Lower leg skin (tissue), 4 donors: Measurements from ENCODE around the gene EMD. TPM values are rescaled to one million over a fixed set of nuclear protein-coding genes. Genes with fewer than 3 reads are reported as not detected.
A peak's percentile ranks its signal among the peaks of the same experiment; 100 is the strongest.
"Not testable (repeated sequence)": the region's sequence is repeated elsewhere in the genome, so short reads cannot be mapped to it uniquely, and the experiment has no call there.

Experiments
- DNase-seq, 2 donors: peaks; one replicate each; pipeline ENCODE4 v3.0.0-alpha.2; 2019; ENCODE audit warnings: low spot score in 2 of 2
- H3K4me3 ChIP-seq: fragments of 200-600 bp; sonication (generic); 2 replicates; pipeline ENCODE4 v1.5.1; 2017; ENCODE audit warnings: mild to moderate bottlenecking, low read depth; ENCODE audit not compliant: poor library complexity, severe bottlenecking
- CTCF ChIP-seq, 3 donors: fragments of 450-650 bp; IDR thresholded peaks; one replicate each; pipeline ENCODE4 v1.5.1; 2016; ENCODE audit warnings: antibody characterized with exemption in 3 of 3, mild to moderate bottlenecking in 3 of 3, moderate library complexity in 2 of 3
- POLR2A ChIP-seq, 2 donors: fragments of 450-650 bp; IDR thresholded peaks; one replicate each; pipeline ENCODE4 v1.6.1; 2016 to 2017; ENCODE audit warnings: antibody characterized with exemption in 2 of 2, mild to moderate bottlenecking in 1 of 2, moderate library complexity in 1 of 2
- WGBS, 2 donors: methylation state at CpG; one replicate each; pipeline ENCODE4 v1.1.5; 2018; 5-methylcytosine and 5-hydroxymethylcytosine counted together
- intact Hi-C: fragments of 100-400 bp; cut with DNase I; formaldehyde crosslinking; loops from one replicate; pipeline ENCODE4 v1.15.0; 2023; ENCODE audit warnings: low total_unique reads
- total RNA-seq, 4 donors: library from RNA; depleted of rRNA; stranded (reverse); fragments of >200 nt; gene quantifications; one replicate each; pipeline ENCODE4 v1.1.0, GENCODE V29; 2016

Gene EMD
- total RNA-seq, result 10 to 100 TPM; 43.4 to 67.0 (median 52.1) TPM

DNA sequence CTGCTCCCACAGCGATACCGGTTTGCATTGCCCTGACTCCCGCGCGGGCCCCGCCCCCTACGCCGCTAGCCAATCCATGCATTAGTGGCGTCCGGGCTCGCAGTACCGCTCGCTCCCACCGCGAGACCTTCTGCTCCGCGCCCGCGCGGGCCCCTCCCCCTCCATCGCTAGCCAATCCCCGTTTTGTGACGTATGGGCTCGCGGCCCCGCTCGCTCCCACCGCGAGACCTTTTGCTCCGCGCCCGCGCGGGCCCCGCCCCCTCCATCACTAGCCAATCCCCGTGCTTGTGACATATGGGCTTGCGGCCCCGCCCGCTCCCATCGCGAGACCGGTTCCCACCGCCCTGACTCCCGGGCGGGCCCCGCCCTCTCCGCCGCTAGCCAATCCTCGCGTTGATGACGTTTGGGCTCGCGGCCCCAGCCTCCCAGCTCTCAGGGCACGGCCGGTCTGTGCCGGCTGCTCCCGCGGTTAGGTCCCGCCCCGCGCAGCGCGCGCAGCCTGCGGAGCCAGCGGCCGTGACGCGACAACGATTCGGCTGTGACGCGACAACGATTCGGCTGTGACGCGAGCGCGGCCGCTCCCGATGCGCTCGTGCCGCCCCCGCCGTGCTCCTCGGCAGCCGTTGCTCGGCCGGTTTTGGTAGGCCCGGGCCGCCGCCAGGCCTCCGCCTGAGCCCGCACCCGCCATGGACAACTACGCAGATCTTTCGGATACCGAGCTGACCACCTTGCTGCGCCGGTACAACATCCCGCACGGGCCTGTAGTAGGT is at the start of gene EMD:
TSS of gene EMD (plus strand) at position 497 of the 770 bp plus-strand sequence. CDS start at position 687, 190 bp downstream.
- DNase-seq, result peak; percentile 95 to 99
- WGBS, 2 donors, result 1 to 61% methylated on average over 36 to 85 of the region's 103 CpGs
- intact Hi-C loops, result no loop called here
- peak within 1 kb of the TSS; percentile 66 for H3K4me3 ChIP-seq
- TF ChIP-seq POLR2A (IDR thresholded peaks at IDR 0.05) (no peak), CTCF (IDR thresholded peaks at IDR 0.05) (no peak)

GRCh38 chrX:154332561-154332960 is 46.5 kb upstream of the EMD start:
- TF ChIP-seq POLR2A (IDR thresholded peaks at IDR 0.05) (no peak), CTCF (IDR thresholded peaks at IDR 0.05) (no peak)
- 85 to 93% methylated on average over 7 to 28 of the region's 29 CpGs for WGBS, 2 donors
- intact Hi-C loops, result no loop called here
- H3K4me3 ChIP-seq, result no peak overlapping the region
- DNase-seq, result no peak

- intact Hi-C loops, result no loop called here
- DNase-seq, result no peak
- no peak overlapping the region for H3K4me3 ChIP-seq
- TF ChIP-seq POLR2A (IDR thresholded peaks at IDR 0.05) (no peak), CTCF (IDR thresholded peaks at IDR 0.05) (no peak)
- 90% methylated on average over 9 of the region's 9 CpGs; no CpG with 5 or more reads in 1 of the 2 donors for WGBS, 2 donors
Observed at GRCh38 chrX:154333116-154333515, 46.0 kb upstream of the EMD start.

DNA sequence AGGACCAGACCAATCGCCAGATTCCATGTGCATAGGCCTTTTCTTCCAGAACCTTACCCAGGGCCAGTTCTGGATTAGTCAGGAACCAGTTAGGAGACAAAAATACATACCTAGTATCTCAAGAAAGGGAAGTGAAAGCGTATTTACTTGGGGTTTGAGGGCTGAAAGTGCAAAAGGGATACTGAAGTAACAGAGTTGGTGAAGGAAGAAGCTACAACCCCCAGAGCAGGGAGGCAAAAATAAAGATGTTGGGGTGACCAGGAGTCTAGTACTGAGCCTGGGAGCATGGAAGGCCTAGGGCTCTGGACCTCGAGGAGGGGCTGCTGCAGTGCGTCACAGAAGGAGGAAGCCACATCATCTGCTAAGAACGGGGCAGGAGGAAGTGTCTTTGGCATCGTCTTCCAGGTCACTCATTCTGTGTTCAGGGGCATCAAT is 45.2 kb upstream of the EMD start:
- H3K4me3 ChIP-seq, result no peak overlapping the region
- DNase-seq, result no peak
- WGBS, 2 donors, result 74 to 79% methylated on average over 5 to 6 of the region's 6 CpGs
- TF ChIP-seq CTCF (IDR thresholded peaks at IDR 0.05), result no peak
- no peak for TF ChIP-seq POLR2A (IDR thresholded peaks at IDR 0.05)
- intact Hi-C loops, result no loop called here

DNA sequence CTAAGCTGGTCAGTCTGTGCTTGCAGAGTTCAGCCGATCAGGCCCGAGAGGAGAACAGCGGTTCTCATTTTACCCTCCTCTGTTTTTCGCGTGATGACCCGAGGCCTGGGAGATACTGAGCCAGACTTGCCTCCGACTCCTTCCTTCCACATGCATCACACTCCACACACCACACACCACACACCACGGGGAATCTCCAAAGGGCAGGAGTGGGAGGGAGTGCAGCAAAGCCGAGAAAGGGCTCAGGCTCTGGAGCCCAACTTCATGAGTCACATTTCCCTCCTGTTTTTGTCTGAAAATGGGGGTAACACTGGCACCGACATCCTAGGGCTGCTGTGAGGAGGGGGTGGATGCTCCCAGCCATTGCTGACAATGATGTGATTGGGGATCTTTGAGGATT is 44.6 kb upstream of the EMD start:
- intact Hi-C loops, result no loop called here
- WGBS, 2 donors, result 82 to 83% methylated on average over 9 to 10 of the region's 10 CpGs

DNA sequence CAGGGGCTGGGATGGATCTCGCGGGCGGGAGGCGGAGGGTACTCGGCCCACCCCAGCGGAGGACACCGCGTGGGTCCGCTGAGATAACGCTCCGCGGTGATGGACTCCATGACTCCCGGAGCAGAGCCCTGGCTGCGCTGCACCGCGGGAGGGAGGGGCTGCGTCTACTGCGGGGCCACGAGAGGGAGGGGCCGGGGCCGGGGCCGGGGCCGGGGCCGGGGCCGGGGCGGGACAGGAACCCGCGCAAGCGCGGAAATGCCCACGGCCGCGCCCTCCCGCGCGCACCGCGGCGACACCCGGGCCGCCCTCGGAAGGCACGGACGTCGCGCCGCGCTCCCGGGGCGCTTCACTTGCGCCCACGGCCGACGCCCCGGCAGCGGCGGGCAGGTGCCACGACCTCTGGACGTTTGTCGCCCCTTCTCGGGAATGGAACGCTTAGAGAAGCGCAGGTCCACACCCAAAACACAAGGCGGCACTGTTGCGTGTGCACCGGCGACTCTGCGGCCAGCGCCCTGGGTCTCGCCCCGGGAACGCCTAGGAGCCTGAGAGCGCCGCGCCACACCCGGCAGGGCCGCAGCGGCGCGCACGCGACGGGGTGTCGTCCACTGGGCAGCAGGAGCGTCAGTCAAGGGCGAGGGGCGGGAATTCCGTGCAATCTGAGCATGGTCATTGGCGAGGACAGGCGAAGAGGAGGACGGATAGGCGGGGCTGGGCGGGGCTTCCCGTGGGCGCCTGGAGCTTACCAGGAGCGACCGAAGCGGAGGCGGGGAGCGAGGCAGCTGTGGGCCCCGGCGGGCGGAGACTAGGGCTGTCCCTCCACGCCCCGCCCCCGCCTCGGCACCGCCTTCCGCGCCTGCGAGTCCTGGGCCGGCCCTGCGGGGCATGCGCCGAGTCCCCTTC is 37.4 kb upstream of the EMD start:
- DNase-seq, intact Hi-C loops, H3K4me3 ChIP-seq: not testable (repeated sequence)
- whole genome bisulfite sequencing, 2 donors, result 38% methylated on average over 7 of the region's 115 CpGs; no CpG with 5 or more reads in 1 of the 2 donors

More for the DNA sequence above, 44.6 kb upstream of the EMD start:
- DNase-seq, result no peak
- TF ChIP-seq POLR2A (IDR thresholded peaks at IDR 0.05) (no peak), CTCF (IDR thresholded peaks at IDR 0.05) (no peak)
- no peak overlapping the region for H3K4me3 ChIP-seq

DNA sequence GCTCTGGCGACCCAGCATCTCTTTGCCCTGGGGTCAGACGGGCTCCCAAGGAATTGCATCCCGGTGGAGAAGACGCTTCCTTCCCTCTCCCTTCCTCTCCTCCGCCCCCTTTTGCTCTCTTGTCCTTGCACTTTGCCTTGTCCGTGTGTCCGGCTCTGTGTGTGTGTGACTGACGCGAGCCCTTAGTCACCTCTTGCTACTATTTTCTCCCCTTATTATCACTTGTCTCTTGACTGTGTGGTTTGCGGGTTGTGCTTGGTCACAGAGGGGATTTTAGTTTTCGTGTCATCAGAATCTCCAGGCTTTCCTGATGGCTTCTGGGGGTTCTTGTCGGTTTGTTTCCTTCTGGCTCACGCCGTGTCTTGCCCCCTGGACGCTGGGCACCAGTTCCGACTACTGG is 36.0 kb upstream of the EMD start:
- H3K4me3 ChIP-seq, DNase-seq, intact Hi-C loops: not testable (repeated sequence)
- WGBS, 2 donors, result no CpG with 5 or more reads among the region's 16 CpGs

- WGBS, 2 donors, result no CpG with 5 or more reads among the region's 20 CpGs
- intact Hi-C loops, DNase-seq, H3K4me3 ChIP-seq: not testable (repeated sequence)
Observed at GRCh38 chrX:154343620-154344019, 35.5 kb upstream of the EMD start.
